Left ventricle myocardium inferior (tissue), 1 donor: Measurements from ENCODE around the gene KCNG2. TPM values are rescaled to one million over a fixed set of nuclear protein-coding genes. Genes with fewer than 3 reads are reported as not detected.

Source experiments
- DNase-seq: peaks from one replicate; pipeline ENCODE4 v3.0.0-alpha.2; 2020
- H3K27ac ChIP-seq: fragments of 200-600 bp; replicated peaks from 2 replicates; pipeline ENCODE4 v1.8.0; 2021
- H3K27me3 ChIP-seq: fragments of 200-600 bp; 2 replicates; pipeline ENCODE4 v1.8.0; 2021; ENCODE audit warnings: low read depth
- H3K36me3 ChIP-seq: fragments of 200-600 bp; 2 replicates; pipeline ENCODE4 v1.8.0; 2021
- H3K4me1 ChIP-seq: fragments of 200-600 bp; 2 replicates; pipeline ENCODE4 v1.8.0; 2021
- H3K4me3 ChIP-seq: fragments of 200-600 bp; 2 replicates; pipeline ENCODE4 v1.8.0; 2021; ENCODE audit warnings: mild to moderate bottlenecking, moderate library complexity
- H3K9me3 ChIP-seq: fragments of 200-600 bp; replicated peaks from 2 replicates; pipeline ENCODE4 v1.8.0; 2021
- CTCF ChIP-seq: fragments of 200-600 bp; IDR thresholded peaks from 2 replicates; pipeline ENCODE4 v1.8.0; 2021; ENCODE audit warnings: antibody characterized with exemption, mild to moderate bottlenecking, borderline replicate concordance
- intact Hi-C: fragments of 100-400 bp; cut with micrococcal nuclease; formaldehyde crosslinking; loops from one replicate; pipeline ENCODE4 v1.11.0; 2022
- total RNA-seq: library from RNA; stranded (reverse); fragmentation: NEBNext Ultra II Directional; extraction: Animal tissue kit (Norgen Biotek cat#: 25700); gene quantifications from one replicate; pipeline ENCODE4 v1.2.1, GENCODE V29; 2021
- donor health status: DM: no; HTN: yes; CAD: no; lungs with severe emphysema.

Gene KCNG2
- total RNA-seq, 1 donor from 2014 or later, result not detected

- intact Hi-C loops, result no loop called here
- H3K4me1 ChIP-seq, result peaks cover 13% of the 10 kb centered on the region
- H3K4me3 ChIP-seq, result peak overlapping the region; percentile 56
- H3K36me3 ChIP-seq, result no peaks in the 10 kb centered on the region
- no peak overlapping the region for H3K27ac ChIP-seq
- no peak for TF ChIP-seq CTCF
- peaks cover 100% of the 10 kb centered on the region for H3K27me3 ChIP-seq
- H3K9me3 ChIP-seq, result no peaks in the 10 kb centered on the region
- DNase-seq, result no peak
Measured at GRCh38 chr18:79788734-79789085, 9.0 kb upstream of the KCNG2 start.

DNA sequence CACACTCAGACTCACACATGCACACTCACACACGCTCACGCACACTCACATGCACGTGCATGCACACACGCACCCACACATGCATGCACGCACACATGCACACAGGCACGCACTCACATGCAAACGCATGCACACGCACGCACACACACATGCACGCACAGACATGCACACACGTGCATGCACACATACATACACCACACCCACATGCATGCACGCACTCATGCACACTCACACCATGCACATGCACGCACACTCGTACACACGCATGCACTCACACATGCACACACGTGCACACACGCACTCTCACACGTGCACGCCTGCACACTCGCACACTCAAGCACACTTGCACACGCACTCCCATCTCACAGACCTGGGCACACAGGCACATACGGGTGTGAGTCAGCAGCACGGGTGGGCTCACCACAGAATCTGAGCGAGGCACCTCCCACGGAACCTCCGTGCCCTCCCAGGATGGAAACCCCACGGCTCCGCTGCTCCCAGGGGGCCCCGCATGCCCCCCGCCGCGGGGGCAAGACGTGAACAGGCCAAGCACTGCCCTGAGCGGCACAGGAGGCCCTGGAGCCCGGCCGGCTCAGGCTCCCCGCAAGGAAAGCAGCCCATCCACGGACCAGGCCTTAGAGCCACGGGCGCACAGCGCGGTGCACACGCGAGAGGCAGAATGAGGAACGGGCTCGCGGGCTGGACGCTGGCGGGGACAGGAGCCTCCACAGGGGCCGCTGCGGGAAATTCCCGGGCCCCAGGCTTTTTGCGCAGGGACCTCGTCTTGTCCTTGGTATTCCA lies 8.4 kb upstream of the KCNG2 start:
- peaks cover 13% of the 10 kb centered on the region for H3K4me1 ChIP-seq
- intact Hi-C loops, result no loop called here
- no peak overlapping the region for H3K27ac ChIP-seq
- H3K9me3 ChIP-seq, result no peaks in the 10 kb centered on the region
- H3K27me3 ChIP-seq, result peaks cover 100% of the 10 kb centered on the region
- no peak for DNase-seq
- no peak for TF ChIP-seq CTCF
- no peaks in the 10 kb centered on the region for H3K36me3 ChIP-seq
- H3K4me3 ChIP-seq, result no peak overlapping the region

- H3K27ac ChIP-seq, result no peak overlapping the region
- no peak for TF ChIP-seq CTCF
- no peak for DNase-seq
- no peaks in the 10 kb centered on the region for H3K36me3 ChIP-seq
- H3K4me1 ChIP-seq, result peaks cover 13% of the 10 kb centered on the region
- intact Hi-C loops, result no loop called here
- H3K4me3 ChIP-seq, result no peak overlapping the region
- H3K9me3 ChIP-seq, result no peaks in the 10 kb centered on the region
- H3K27me3 ChIP-seq, result peaks cover 98% of the 10 kb centered on the region
Measured at GRCh38 chr18:79789901-79790890, 7.5 kb upstream of the KCNG2 start.

DNA sequence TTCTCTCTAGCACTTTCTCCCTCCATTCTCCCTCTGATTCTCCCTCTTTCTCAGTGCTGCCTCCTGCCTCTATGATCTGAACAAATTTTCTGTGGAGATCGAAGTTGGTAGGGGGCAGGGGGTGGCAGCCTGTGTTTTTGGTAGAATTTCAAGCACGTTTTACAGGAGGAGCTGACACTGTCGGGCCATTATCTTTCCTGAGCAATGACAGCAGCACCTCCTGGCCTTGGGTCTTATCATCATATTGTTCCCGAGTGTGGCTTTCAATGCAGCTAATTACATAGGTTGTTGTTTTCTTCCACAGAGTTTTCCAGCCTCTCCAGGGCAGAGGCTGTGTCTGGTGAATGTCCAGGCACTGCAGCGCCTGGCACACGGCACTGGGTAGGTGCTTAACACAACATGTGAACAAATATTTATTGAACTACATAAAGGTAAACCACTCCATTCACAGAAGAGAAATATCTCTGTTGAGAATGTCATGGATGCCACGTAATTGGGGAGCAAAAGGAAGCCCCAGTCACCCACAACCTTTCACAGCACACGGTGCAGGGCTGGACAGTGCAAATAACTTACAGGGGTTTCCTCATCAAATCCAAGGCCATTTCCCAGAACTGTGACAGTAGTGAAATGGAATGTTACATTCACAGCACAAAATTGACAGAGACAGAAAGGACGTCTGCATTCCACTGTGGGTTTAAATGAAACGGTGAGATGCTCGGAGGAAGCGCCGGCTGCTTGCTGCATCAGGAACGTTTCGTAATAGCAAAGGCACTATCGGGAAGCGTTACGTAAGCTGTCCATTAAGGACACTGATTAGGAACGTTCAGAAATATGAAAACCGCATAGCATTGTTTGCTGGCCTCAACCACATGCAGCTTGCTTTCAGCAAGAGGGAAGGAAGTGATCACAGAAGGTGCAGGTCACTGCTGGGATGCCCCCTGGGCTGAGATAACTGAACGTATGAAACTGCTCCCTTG lies 6.5 kb upstream of the KCNG2 start:
- TF ChIP-seq CTCF, result no peak
- intact Hi-C loops, result no loop called here
- Histone ChIP-seq H3K27me3 (peaks cover 96% of the 10 kb centered on the region), H3K27ac (no peak overlapping the region), H3K4me3 (peak overlapping the region; percentile 23), H3K4me1 (peaks cover 13% of the 10 kb centered on the region), H3K9me3 (no peaks in the 10 kb centered on the region), H3K36me3 (no peaks in the 10 kb centered on the region)
- DNase-seq, result peak; percentile 39
